AG10803 (cell line): ENCODE measurements around the gene GPI.

Experiments used
- DNase-seq: peaks from one replicate; pipeline ENCODE4 v3.0.0; 2010; ENCODE audit warnings: low read depth
- H3K4me3 ChIP-seq: 2 replicates; pipeline ENCODE4 v1.5.1; 2011; ENCODE audit warnings: mild to moderate bottlenecking, low read length, control low read depth
- TF ChIP-seq, protein P1 (sequence below): conservative IDR thresholded peaks from 2 replicates; pipeline ENCODE4 v1.5.1; 2011; ENCODE audit warnings: mild to moderate bottlenecking, low read length, control low read depth, inconsistent platforms

GPI gene

DNA sequence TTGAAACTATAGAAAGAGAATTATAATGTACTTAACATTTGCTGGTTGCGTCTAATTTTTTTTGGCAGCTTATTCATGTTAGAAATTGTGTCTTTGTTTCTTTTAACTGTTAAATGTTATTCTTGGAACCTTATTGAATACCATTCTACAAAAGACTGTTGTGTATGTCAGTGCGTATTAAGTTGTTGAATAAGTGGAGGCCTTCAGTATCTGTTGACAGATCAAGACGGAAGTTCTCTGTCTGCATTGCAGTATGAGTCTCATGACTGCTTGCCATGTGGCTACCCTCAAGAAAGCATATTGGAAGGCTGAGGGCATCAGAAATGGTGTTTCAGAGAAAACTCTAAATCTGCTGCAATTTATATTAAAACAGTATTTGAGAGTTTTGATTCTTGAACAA is 71.7 kb downstream of the GPI start:
- TF ChIP-seq, protein P1, sequence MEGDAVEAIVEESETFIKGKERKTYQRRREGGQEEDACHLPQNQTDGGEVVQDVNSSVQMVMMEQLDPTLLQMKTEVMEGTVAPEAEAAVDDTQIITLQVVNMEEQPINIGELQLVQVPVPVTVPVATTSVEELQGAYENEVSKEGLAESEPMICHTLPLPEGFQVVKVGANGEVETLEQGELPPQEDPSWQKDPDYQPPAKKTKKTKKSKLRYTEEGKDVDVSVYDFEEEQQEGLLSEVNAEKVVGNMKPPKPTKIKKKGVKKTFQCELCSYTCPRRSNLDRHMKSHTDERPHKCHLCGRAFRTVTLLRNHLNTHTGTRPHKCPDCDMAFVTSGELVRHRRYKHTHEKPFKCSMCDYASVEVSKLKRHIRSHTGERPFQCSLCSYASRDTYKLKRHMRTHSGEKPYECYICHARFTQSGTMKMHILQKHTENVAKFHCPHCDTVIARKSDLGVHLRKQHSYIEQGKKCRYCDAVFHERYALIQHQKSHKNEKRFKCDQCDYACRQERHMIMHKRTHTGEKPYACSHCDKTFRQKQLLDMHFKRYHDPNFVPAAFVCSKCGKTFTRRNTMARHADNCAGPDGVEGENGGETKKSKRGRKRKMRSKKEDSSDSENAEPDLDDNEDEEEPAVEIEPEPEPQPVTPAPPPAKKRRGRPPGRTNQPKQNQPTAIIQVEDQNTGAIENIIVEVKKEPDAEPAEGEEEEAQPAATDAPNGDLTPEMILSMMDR: no peak
- no peak overlapping the region for H3K4me3 ChIP-seq
- DNase-seq: no peak

DNA sequence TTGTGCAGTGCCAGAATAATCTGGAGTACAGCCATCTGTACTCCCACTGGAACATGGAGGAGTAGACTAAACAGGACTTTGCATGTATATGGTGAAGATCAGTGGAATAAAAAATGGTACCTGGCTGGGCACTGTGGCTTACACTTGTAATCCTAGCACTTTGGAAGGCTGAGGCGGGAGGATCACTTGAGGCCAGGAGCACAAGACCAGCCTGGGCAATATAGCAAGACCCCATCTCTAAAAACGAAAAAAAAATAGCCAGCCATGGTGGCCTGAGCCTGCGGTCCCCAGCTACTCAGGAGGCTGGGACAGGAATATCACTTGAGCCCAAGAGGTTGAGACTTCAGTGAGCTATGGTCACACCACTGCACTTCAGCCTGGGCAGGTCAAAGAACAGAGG is 83.2 kb downstream of the GPI start:
- DNase-seq: no peak
- no peak overlapping the region for H3K4me3 ChIP-seq
- TF ChIP-seq, protein P1: no peak
